ENCODE data around the gene ARMC10.
"Not testable (repeated sequence)": the region's sequence is repeated elsewhere in the genome, so short reads cannot be mapped to it uniquely, and the experiment has no call there.

ARMC10 gene

GRCh38 chr7:103124429-103124979 lies 49.6 kb downstream of the ARMC10 start:
- no peak for DNase-seq (ENCODE audit: low read depth, low spot score)

- no peak for DNase-seq (ENCODE audit: low read depth, low spot score)
Measured at GRCh38 chr7:103127006-103127405, 52.1 kb downstream of the ARMC10 start.

- no peak for DNase-seq (ENCODE audit: low read depth, low spot score)
Measured at GRCh38 chr7:103129702-103130549, 55.0 kb downstream of the ARMC10 start.

- no peak for DNase-seq (ENCODE audit: low read depth, low spot score)
Measured at GRCh38 chr7:103130901-103131624, 56.1 kb downstream of the ARMC10 start.

- DNase-seq (ENCODE audit: low read depth, low spot score), result no peak
Measured at GRCh38 chr7:103132995-103133688, 58.2 kb downstream of the ARMC10 start.

GRCh38 chr7:103134836-103135554 lies 60.1 kb downstream of the ARMC10 start:
- no peak for DNase-seq (ENCODE audit: low read depth, low spot score)

- DNase-seq (ENCODE audit: low read depth, low spot score), result no peak
Measured at GRCh38 chr7:103140061-103140460, 65.1 kb downstream of the ARMC10 start.

- DNase-seq (ENCODE audit: low read depth, low spot score), result no peak
Measured at GRCh38 chr7:103140685-103141084, 65.7 kb downstream of the ARMC10 start.

- DNase-seq (ENCODE audit: low read depth, low spot score), result no peak
Measured at GRCh38 chr7:103141753-103142404, 66.9 kb downstream of the ARMC10 start.

GRCh38 chr7:103142494-103142893 lies 67.6 kb downstream of the ARMC10 start:
- no peak for DNase-seq (ENCODE audit: low read depth, low spot score)

GRCh38 chr7:103143868-103144267 lies 68.9 kb downstream of the ARMC10 start:
- no peak for DNase-seq (ENCODE audit: low read depth, low spot score)

GRCh38 chr7:103144754-103145153 lies 69.8 kb downstream of the ARMC10 start:
- DNase-seq (ENCODE audit: low read depth, low spot score), result not testable (repeated sequence)

GRCh38 chr7:103148131-103148993 lies 73.4 kb downstream of the ARMC10 start:
- DNase-seq (ENCODE audit: low read depth, low spot score), result no peak
